Activated CD8-positive, alpha-beta memory T cell treated with anti-CD3 and anti-CD28 coated beads for 36 hours (primary cell): Measurements from ENCODE around the gene MS4A4A. TPM values are rescaled to one million over a fixed set of nuclear protein-coding genes. Genes with fewer than 3 reads are reported as not detected.

ENCODE experiments used
- CTCF ChIA-PET: fragments of 350-600 bp; sonication (Branson Sonifier 250); formaldehyde crosslinking; loops from one replicate; lab custom pipeline; 2021; ENCODE audit warnings: antibody characterized with exemption; lab: Charles Lee
- POLR2A ChIA-PET: fragments of 350-600 bp; sonication (Branson Sonifier 250); formaldehyde crosslinking; loops from one replicate; lab custom pipeline; 2021; ENCODE audit warnings: antibody characterized with exemption; lab: Charles Lee
- total RNA-seq, 2 experiments: library from RNA; stranded (reverse); gene quantifications; one replicate each; pipeline ENCODE4 v1.2.3, GENCODE V29; 2021

The MS4A4A gene
- total RNA-seq, 2 experiments from 2014 or later: not detected

- CTCF ChIA-PET: no interaction called here
- POLR2A ChIA-PET: no interaction called here
Observed at GRCh38 chr11:60339356-60339755, 58.9 kb downstream of the MS4A4A start.

DNA sequence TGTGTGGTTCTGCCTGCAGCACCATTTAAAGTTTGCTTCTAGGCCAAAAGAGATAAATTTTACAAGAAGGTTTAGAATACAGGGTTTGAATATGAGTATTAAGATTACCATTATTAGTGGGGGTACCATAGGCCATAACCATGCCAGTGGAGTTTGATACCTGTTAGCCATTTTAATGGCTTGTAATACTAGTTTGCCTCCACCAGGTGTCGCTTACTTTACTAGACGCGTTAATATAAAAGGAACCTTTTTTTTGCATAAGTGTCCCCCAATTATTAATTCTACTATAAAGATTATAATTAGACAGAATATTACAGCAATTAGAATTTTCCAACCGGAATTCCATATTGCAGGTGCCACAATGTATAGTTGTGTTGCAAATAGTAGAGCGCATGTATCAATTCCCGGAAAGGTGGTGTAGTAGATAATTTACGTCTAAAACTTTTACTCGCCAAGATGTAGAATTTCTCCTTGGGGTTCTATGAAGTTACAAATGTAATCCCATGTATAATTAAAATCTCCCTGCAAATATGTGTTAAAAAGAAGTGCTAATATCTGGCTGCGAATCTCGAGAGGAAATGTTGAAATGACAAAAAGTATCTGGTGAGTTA lies 62.7 kb downstream of the MS4A4A start:
- ChIA-PET POLR2A (no interaction called here), CTCF (interaction anchor here (1.0 to 2.7 kb wide), 3 partner anchors 8 to 275 kb away, joined by 3 to 9 read pairs (median 5); no protein-coding TSS in a partner anchor)

DNA sequence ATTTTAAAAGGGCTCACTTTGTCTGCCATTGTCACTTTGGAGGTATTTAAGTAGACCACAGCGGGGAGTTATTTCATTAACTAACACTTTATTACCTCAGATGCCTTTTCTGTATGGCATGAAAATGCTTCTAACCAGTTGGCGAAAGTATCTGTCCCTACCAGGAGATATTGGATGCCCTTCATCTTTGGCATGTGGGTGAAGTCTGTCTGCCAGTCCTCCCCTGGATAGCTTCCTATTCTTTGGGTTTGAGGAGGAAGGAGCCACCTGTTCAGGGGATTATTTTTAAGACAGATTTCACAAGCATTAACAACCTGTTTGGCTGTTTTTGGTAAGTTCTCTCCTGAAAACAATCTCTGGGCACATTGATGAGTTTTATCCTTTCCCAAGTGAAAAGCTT lies 63.7 kb downstream of the MS4A4A start:
- ChIA-PET CTCF (interaction anchor here (1.1 to 2.7 kb wide), 2 partner anchors 9 to 11 kb away, joined by 3 to 9 read pairs; no protein-coding TSS in a partner anchor), POLR2A (no interaction called here)

DNA sequence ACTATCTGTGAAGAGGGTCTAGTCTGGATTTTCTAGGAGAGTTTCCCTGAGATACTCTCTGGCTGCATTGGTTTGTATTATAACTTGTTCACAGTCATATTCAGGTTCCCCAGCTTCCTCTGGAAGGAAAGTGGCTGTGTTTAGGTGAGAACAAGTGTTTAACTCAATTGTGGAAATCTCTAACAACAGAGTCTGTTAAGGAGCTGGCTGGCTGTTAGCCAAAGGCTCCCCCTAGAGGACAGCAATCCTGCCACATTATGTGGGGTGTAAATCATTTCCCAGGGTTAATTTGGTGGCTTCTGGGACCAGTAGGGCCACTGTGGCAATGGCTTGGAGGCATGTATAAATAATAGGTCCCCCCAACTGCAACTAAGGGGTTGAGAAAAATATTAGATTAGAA lies 65.0 kb downstream of the MS4A4A start:
- POLR2A ChIA-PET: no interaction called here

DNA sequence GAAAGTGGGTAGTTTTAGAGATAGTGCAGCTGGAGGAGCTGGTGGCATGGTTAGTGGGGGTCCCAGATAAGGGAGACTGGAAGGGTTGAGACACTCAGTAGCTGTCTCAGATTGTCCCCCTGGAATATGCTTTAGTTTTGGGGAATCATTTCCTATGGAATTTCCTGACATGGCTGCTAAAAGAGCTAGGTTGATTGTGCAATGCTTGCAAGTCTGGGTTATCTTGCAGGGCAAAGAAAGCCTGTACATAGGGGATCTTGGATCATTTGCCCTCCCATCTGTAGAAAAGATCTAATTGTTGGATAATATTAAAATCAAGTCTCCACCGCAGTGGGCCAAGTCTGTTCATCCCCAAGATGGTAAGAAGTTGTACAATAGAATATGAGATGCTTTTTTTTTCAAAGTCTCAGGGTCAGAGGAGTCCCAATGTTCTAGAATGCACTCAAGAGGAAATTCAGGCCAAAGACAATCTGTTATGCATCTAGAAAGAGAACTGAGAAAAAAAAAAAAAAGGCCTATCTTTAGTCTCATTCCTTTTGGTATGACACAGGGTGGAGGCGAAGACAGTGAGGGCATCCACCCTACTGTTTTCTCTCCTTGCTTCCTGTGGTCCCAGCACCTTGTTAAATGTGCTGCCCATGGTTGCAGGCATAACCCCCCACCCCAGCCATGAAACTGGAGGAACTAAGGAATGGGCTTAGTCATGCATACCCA lies 66.8 kb downstream of the MS4A4A start:
- CTCF ChIA-PET: no interaction called here

More for the DNA sequence above, 65.0 kb downstream of the MS4A4A start:
- CTCF ChIA-PET: interaction anchor here (1.0 to 2.7 kb wide), 3 partner anchors 10 to 80 kb away, joined by 3 to 9 read pairs (median 3); no protein-coding TSS in a partner anchor

DNA sequence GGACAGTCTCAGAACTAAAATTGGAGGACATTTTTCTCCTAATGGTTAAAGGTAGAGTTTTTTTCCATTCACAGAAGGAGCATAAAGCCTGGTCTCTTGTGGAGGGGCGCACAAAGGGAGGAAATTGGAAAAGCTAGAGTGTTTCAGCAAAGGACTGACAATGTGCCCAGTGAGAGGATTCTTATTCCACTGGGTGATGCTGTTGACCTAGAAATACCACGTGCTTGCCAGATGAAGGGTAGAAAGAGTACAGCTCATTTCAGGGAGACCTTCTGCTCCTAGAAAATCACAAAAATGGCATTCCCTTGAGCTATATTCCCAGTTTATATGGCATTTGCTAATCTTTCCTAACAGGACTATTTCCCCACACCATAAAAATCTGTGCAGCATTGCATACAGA lies 67.7 kb downstream of the MS4A4A start:
- CTCF ChIA-PET: no interaction called here

More for the DNA sequence above, 66.8 kb downstream of the MS4A4A start:
- POLR2A ChIA-PET: no interaction called here

DNA sequence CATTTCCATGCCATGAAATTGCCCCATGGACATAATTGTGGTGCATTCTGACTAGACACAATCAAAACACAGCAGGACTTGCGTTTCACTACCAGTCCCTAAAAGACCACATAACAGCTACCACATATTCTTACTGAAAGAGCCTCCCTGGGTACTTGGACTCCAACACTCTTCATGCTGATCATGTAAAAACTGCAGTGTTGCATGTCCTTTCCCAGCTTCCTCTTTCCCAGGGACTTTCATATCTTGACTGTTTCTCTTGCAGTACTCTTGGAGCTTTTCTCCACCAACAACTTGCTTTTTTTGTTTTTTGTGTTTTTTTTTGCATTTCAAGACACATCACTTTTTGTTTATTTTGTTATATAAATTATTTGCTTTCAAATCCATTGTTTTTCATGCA lies 69.5 kb downstream of the MS4A4A start:
- POLR2A ChIA-PET: no interaction called here
- CTCF ChIA-PET: no interaction called here

More for the DNA sequence above, 67.7 kb downstream of the MS4A4A start:
- POLR2A ChIA-PET: no interaction called here

- POLR2A ChIA-PET: no interaction called here
- CTCF ChIA-PET: no interaction called here
Observed at GRCh38 chr11:60357771-60358170, 77.3 kb downstream of the MS4A4A start.

Other genes with a start within 250 kb of the MS4A4A start
- gene OOSP2, start 240.3 kb upstream of the MS4A4A start, total RNA-seq: not detected
- not detected for gene MS4A3, start 224.0 kb upstream of the MS4A4A start, total RNA-seq
- gene MS4A2, start 192.0 kb upstream of the MS4A4A start, total RNA-seq: not detected
- gene MS4A6A, start 97.6 kb upstream of the MS4A4A start, total RNA-seq: not detected
- gene MS4A4E, start 37.5 kb upstream of the MS4A4A start, total RNA-seq: not detected
- gene MS4A6E, start 46.6 kb downstream of the MS4A4A start, total RNA-seq: not detected
- not detected for gene MS4A7, start 97.9 kb downstream of the MS4A4A start, total RNA-seq
- gene MS4A14, start 115.8 kb downstream of the MS4A4A start, total RNA-seq: not detected
- gene MS4A5, start 148.9 kb downstream of the MS4A4A start, total RNA-seq: not detected
- gene MS4A1, start 175.2 kb downstream of the MS4A4A start, total RNA-seq: under 1 TPM in 1 of 2 experiments, not detected in 1; 0.06 TPM
- gene MS4A12, start 212.1 kb downstream of the MS4A4A start, total RNA-seq: not detected
- not detected for gene MS4A13, start 234.7 kb downstream of the MS4A4A start, total RNA-seq